Ammon's horn (tissue), 1 donor: ENCODE data around the gene SLC3A2.

Experiments
- DNase-seq: peaks from one replicate; pipeline ENCODE4 v3.0.0-alpha.2; 2016; ENCODE audit warnings: low spot score

The SLC3A2 gene

GRCh38 chr11:62881579-62882430, 1.1 kb downstream of the SLC3A2 start:
- DNase-seq, result peak; percentile 89

- DNase-seq, result no peak
These were observed 1.7 kb downstream of the SLC3A2 start for GRCh38 chr11:62882431-62882749.

- DNase-seq, result no peak
These were observed 2.2 kb downstream of the SLC3A2 start for GRCh38 chr11:62882788-62883501.

GRCh38 chr11:62883673-62884072, 3.0 kb downstream of the SLC3A2 start:
- DNase-seq, result peak; percentile 62

- no peak for DNase-seq
These were observed 4.5 kb downstream of the SLC3A2 start for GRCh38 chr11:62885137-62885750.

GRCh38 chr11:62888406-62888805, 7.7 kb downstream of the SLC3A2 start:
- DNase-seq, result no peak

GRCh38 chr11:62889126-62889483, 8.4 kb downstream of the SLC3A2 start:
- DNase-seq, result no peak

GRCh38 chr11:62889484-62890437, 9.1 kb downstream of the SLC3A2 start:
- DNase-seq, result no peak

GRCh38 chr11:62892077-62892922, 11.6 kb downstream of the SLC3A2 start:
- DNase-seq, result no peak

- no peak for DNase-seq
These were observed 14.8 kb downstream of the SLC3A2 start for GRCh38 chr11:62895501-62895900.

- peak; percentile 33 for DNase-seq
These were observed 15.4 kb downstream of the SLC3A2 start for GRCh38 chr11:62896049-62896448.

- no peak for DNase-seq
These were observed 16.6 kb downstream of the SLC3A2 start for GRCh38 chr11:62897311-62897710.

- DNase-seq, result no peak
These were observed 17.3 kb downstream of the SLC3A2 start for GRCh38 chr11:62898027-62898426.

- DNase-seq, result no peak
These were observed 22.2 kb downstream of the SLC3A2 start for GRCh38 chr11:62902932-62903331.

- no peak for DNase-seq
These were observed 24.6 kb downstream of the SLC3A2 start for GRCh38 chr11:62905296-62905695.

GRCh38 chr11:62905927-62906531, 25.3 kb downstream of the SLC3A2 start:
- DNase-seq, result peak; percentile 92

GRCh38 chr11:62908468-62909072, 27.9 kb downstream of the SLC3A2 start:
- no peak for DNase-seq

- peak; percentile 42 for DNase-seq
These were observed 28.6 kb downstream of the SLC3A2 start for GRCh38 chr11:62909107-62909894.

- DNase-seq, result no peak
These were observed 29.6 kb downstream of the SLC3A2 start for GRCh38 chr11:62910141-62910882.
